Measurements from ENCODE around the gene SNRNP27. TPM values are rescaled to one million over a fixed set of nuclear protein-coding genes. Genes with fewer than 3 reads are reported as not detected.

The SNRNP27 gene
- total RNA-seq, 2 donors from 2014 or later, result 44.1 to 60.2 TPM

Other genes starting within 250 kb of the SNRNP27 start
- 10 to 100 TPM; 41.3 to 50.4 TPM for gene ANXA4, start 151.8 kb upstream of the SNRNP27 start, total RNA-seq
- gene GMCL1, start 64.3 kb upstream of the SNRNP27 start, total RNA-seq, result 1 to 10 TPM; 4.8 to 7.1 TPM
- gene MXD1, start 21.2 kb downstream of the SNRNP27 start, total RNA-seq, result 1 to 10 TPM; 6.2 to 9.6 TPM
- 1 to 10 TPM; 1.2 to 1.3 TPM for gene ASPRV1, start 67.7 kb downstream of the SNRNP27 start, total RNA-seq
- 100 to 1,000 TPM; 230 to 248 TPM for gene PCBP1, start 193.5 kb downstream of the SNRNP27 start, total RNA-seq